Neural cell (in vitro differentiated cells): Measurements from ENCODE around the gene CCNA2. TPM values are rescaled to one million over a fixed set of nuclear protein-coding genes. Genes with fewer than 3 reads are reported as not detected.

Experiments used
- H2AFZ ChIP-seq: fragments of 200-600, 300-800 bp; sonication (generic), shearing (Covaris generic); 2 replicates; pipeline ENCODE4 v1.6.0; 2014; ENCODE audit warnings: low read depth, mild to moderate bottlenecking, antibody characterized with exemption, low read length, moderate library complexity
- H3F3A ChIP-seq: fragments of 200-600 bp; shearing (Covaris generic); 2 replicates; pipeline ENCODE4 v1.6.1; 2016; ENCODE audit warnings: mild to moderate bottlenecking, moderate library complexity, mixed read lengths, antibody characterized with exemption, low read length; ENCODE audit not compliant: insufficient read depth, poor library complexity, severe bottlenecking
- H3K27ac ChIP-seq: fragments of 200-600, 300-800 bp; sonication (generic), shearing (Covaris generic); 2 replicates; pipeline ENCODE4 v1.5.1; 2014; ENCODE audit warnings: mild to moderate bottlenecking, low read length, moderate library complexity
- H3K27me3 ChIP-seq: fragments of 300-800, 200-600 bp; sonication (generic), shearing (Covaris generic); 2 replicates; pipeline ENCODE4 v1.6.0; 2014; ENCODE audit warnings: mild to moderate bottlenecking, low read depth, low read length, moderate library complexity; ENCODE audit not compliant: insufficient read depth
- H3K36me3 ChIP-seq: fragments of 300-800, 200-600 bp; sonication (generic), shearing (Covaris generic); 2 replicates; pipeline ENCODE4 v1.5.1; 2014; ENCODE audit warnings: mild to moderate bottlenecking, antibody characterized with exemption, low read length, moderate library complexity; ENCODE audit not compliant: insufficient read depth
- H3K4me2 ChIP-seq: fragments of 300-800, 200-600 bp; sonication (generic), shearing (Covaris generic); 2 replicates; pipeline ENCODE4 v1.6.0; 2014; ENCODE audit warnings: mild to moderate bottlenecking, low read length
- H3K4me3 ChIP-seq: fragments of 300-800, 200-600 bp; sonication (generic), shearing (Covaris generic); 2 replicates; pipeline ENCODE4 v1.5.1; 2014; ENCODE audit warnings: mild to moderate bottlenecking, low read length, moderate library complexity
- H3K79me2 ChIP-seq: fragments of 200-600 bp; shearing (Covaris generic); replicated peaks from 2 replicates; pipeline ENCODE4 v1.6.0; 2014; ENCODE audit warnings: mild to moderate bottlenecking, low read length, moderate library complexity; ENCODE audit not compliant: insufficient read depth
- H3K9ac ChIP-seq: fragments of 300-800, 200-600 bp; sonication (generic), shearing (Covaris generic); 2 replicates; pipeline ENCODE4 v1.6.1; 2016; ENCODE audit warnings: mild to moderate bottlenecking, low read length, mixed read lengths
- H3K9me2 ChIP-seq: fragments of 200-600 bp; shearing (Covaris generic); 2 replicates; pipeline ENCODE4 v1.6.1; 2016; ENCODE audit warnings: mild to moderate bottlenecking, low read length, mixed read lengths; ENCODE audit not compliant: insufficient read depth
- H3K9me3 ChIP-seq: fragments of 200-600, 300-800 bp; sonication (generic), shearing (Covaris generic); 2 replicates; pipeline ENCODE4 v1.6.1; 2016; ENCODE audit warnings: mild to moderate bottlenecking, mixed run types, low read length, moderate library complexity, mixed read lengths
- H4K20me1 ChIP-seq: fragments of 200-600 bp; shearing (Covaris generic); 2 replicates; pipeline ENCODE4 v1.6.1; 2016; ENCODE audit warnings: mild to moderate bottlenecking, mixed run types; ENCODE audit not compliant: insufficient read depth
- EP300 ChIP-seq: fragments of 450-650 bp; conservative IDR thresholded peaks from 2 replicates; pipeline ENCODE4 v1.6.1; 2014; ENCODE audit warnings: antibody characterized with exemption, mild to moderate bottlenecking, moderate library complexity; ENCODE audit not compliant: poor library complexity, severe bottlenecking
- EZH2 ChIP-seq: fragments of 200-600, 300-800 bp; shearing (Covaris generic), sonication (generic); IDR thresholded peaks from 2 replicates; pipeline ENCODE4 v1.6.1; 2014; ENCODE audit warnings: antibody characterized with exemption, low read length, borderline replicate concordance, mild to moderate bottlenecking; ENCODE audit not compliant: insufficient read depth, poor library complexity, severe bottlenecking
- MXI1 ChIP-seq: fragments of 450-650 bp; conservative IDR thresholded peaks from 2 replicates; pipeline ENCODE4 v1.6.1; 2014; ENCODE audit warnings: antibody characterized with exemption, mild to moderate bottlenecking; ENCODE audit not compliant: poor library complexity, severe bottlenecking
- POLR2AphosphoS5 ChIP-seq: IDR thresholded peaks from 2 replicates; pipeline ENCODE4 v1.6.1; 2012
- RAD21 ChIP-seq: fragments of 450-650 bp; conservative IDR thresholded peaks from 2 replicates; pipeline ENCODE4 v1.6.1; 2014; ENCODE audit warnings: antibody characterized with exemption, mild to moderate bottlenecking, moderate library complexity
- REST ChIP-seq: IDR thresholded peaks from 2 replicates; pipeline ENCODE4 v1.6.1; 2012; ENCODE audit warnings: borderline replicate concordance
- SMC3 ChIP-seq: fragments of 450-650 bp; conservative IDR thresholded peaks from 2 replicates; pipeline ENCODE4 v1.6.1; 2014; ENCODE audit warnings: antibody characterized with exemption, mild to moderate bottlenecking, moderate library complexity; ENCODE audit not compliant: poor library complexity
- TAF1 ChIP-seq: IDR thresholded peaks from 2 replicates; pipeline ENCODE4 v1.6.1; 2012; ENCODE audit warnings: low read depth
- polyA plus RNA-seq: library from polyadenylated mRNA; depleted of rRNA; stranded (reverse); fragments of >200 nt; gene quantifications from 2 replicates; pipeline ENCODE4 v1.2.3, GENCODE V29; 2014
- TF ChIP-seq, protein P1 (sequence below): fragments of 450-650 bp; IDR thresholded peaks from 2 replicates; pipeline ENCODE4 v1.5.1; 2014; ENCODE audit warnings: antibody characterized with exemption, mild to moderate bottlenecking, moderate library complexity; ENCODE audit not compliant: poor library complexity, severe bottlenecking

CCNA2 gene
- polyA plus RNA-seq, 1 donor from 2014 or later = 7.5 TPM

- Histone ChIP-seq H2AFZ (no peak overlapping the region), H3K4me2 (no peak overlapping the region), H3F3A (no peaks in the 10 kb centered on the region), H3K27ac (no peak overlapping the region), H3K27me3 (no peaks in the 10 kb centered on the region), H3K79me2 (peaks cover 3% of the 10 kb centered on the region), H4K20me1 (no peaks in the 10 kb centered on the region), H3K9me3 (no peaks in the 10 kb centered on the region), H3K9ac (no peak overlapping the region), H3K9me2 (no peaks in the 10 kb centered on the region), H3K36me3 (peaks cover 5% of the 10 kb centered on the region), H3K4me3 (no peak overlapping the region)
- TF ChIP-seq MXI1 (no peak), EP300 (no peak), TAF1 (no peak), EZH2 (no peak), REST (no peak), RAD21 (no peak), SMC3 (no peak), POLR2AphosphoS5 (no peak)
- TF ChIP-seq, protein P1, sequence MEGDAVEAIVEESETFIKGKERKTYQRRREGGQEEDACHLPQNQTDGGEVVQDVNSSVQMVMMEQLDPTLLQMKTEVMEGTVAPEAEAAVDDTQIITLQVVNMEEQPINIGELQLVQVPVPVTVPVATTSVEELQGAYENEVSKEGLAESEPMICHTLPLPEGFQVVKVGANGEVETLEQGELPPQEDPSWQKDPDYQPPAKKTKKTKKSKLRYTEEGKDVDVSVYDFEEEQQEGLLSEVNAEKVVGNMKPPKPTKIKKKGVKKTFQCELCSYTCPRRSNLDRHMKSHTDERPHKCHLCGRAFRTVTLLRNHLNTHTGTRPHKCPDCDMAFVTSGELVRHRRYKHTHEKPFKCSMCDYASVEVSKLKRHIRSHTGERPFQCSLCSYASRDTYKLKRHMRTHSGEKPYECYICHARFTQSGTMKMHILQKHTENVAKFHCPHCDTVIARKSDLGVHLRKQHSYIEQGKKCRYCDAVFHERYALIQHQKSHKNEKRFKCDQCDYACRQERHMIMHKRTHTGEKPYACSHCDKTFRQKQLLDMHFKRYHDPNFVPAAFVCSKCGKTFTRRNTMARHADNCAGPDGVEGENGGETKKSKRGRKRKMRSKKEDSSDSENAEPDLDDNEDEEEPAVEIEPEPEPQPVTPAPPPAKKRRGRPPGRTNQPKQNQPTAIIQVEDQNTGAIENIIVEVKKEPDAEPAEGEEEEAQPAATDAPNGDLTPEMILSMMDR = no peak
These were observed 4.2 kb upstream of the CCNA2 start for GRCh38 chr4:121827853-121828252.

DNA sequence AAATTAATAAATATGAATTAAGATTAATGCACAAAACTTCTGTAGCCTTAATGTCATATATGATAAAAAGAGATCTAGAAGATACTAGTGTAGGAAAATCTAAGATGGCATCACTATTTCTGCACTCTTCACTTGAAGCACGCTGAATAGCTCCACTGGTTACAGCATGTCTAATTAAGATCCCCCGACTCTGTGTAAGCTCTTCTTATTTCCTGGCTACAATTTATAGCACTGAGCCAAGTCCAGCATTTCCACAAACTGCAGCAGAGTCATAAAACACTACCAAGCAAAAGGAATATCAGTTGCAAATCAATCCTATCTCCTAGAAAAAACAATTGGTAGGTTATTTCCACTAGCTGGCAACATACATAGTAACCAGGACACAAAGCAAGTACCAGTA is 1.3 kb upstream of the CCNA2 start:
- Histone ChIP-seq H3K9ac (no peak overlapping the region), H3K4me3 (no peak overlapping the region), H3K9me3 (no peaks in the 10 kb centered on the region), H3K9me2 (no peaks in the 10 kb centered on the region), H2AFZ (no peak overlapping the region), H3K36me3 (peaks cover 4% of the 10 kb centered on the region), H3K27me3 (no peaks in the 10 kb centered on the region), H3K27ac (no peak overlapping the region), H3K4me2 (no peak overlapping the region), H3F3A (no peaks in the 10 kb centered on the region), H4K20me1 (no peaks in the 10 kb centered on the region), H3K79me2 (peaks cover 26% of the 10 kb centered on the region)
- TF ChIP-seq POLR2AphosphoS5 = no peak
- no peak for TF ChIP-seq REST
- TF ChIP-seq MXI1 = no peak
- TF ChIP-seq, protein P1 = no peak
- TF ChIP-seq EP300 = no peak
- TF ChIP-seq EZH2 = no peak
- TF ChIP-seq SMC3 = no peak
- TF ChIP-seq TAF1 = no peak
- no peak for TF ChIP-seq RAD21
